SU-DHL-6 (cell line): ENCODE results near the gene SRRM3.

Source experiments
- H2AFZ ChIP-seq: fragments of 200-600 bp; sonication (generic); 2 replicates; pipeline ENCODE4 v1.6.1; 2014; ENCODE audit warnings: low read depth, mild to moderate bottlenecking, moderate library complexity, mixed read lengths, antibody characterized with exemption, low read length; ENCODE audit not compliant: severe bottlenecking
- H3F3A ChIP-seq: fragments of 200-600 bp; shearing (Covaris generic); 2 replicates; pipeline ENCODE4 v1.6.0; 2016; ENCODE audit warnings: antibody characterized with exemption, mild to moderate bottlenecking; ENCODE audit not compliant: insufficient read depth
- H3K27ac ChIP-seq: fragments of 200-600 bp; sonication (generic); 2 replicates; pipeline ENCODE4 v1.5.1; 2016; ENCODE audit warnings: low read depth, mild to moderate bottlenecking, low read length, moderate library complexity, mixed read lengths
- H3K27me3 ChIP-seq: fragments of 200-600 bp; sonication (generic), shearing (Covaris generic); 2 replicates; pipeline ENCODE4 v1.6.0; 2014; ENCODE audit warnings: mild to moderate bottlenecking, low read length
- H3K36me3 ChIP-seq: fragments of 200-600 bp; sonication (generic); 2 replicates; pipeline ENCODE4 v1.6.1; 2014; ENCODE audit warnings: mild to moderate bottlenecking, low read length, mixed read lengths
- H3K4me2 ChIP-seq: fragments of 300-600, 200-600 bp; shearing (Covaris generic), sonication (generic); 2 replicates; pipeline ENCODE4 v1.6.0; 2014; ENCODE audit warnings: low read length, low read depth, mild to moderate bottlenecking; ENCODE audit not compliant: poor library complexity, severe bottlenecking
- H3K4me3 ChIP-seq: fragments of 200-600 bp; sonication (generic); 2 replicates; pipeline ENCODE4 v1.5.1; 2014; ENCODE audit warnings: antibody characterized with exemption, low read length, mild to moderate bottlenecking, mixed read lengths; ENCODE audit not compliant: insufficient read depth, poor library complexity, severe bottlenecking
- H3K79me2 ChIP-seq: fragments of 200-600 bp; sonication (generic); 2 replicates; pipeline ENCODE4 v1.6.1; 2014; ENCODE audit warnings: mild to moderate bottlenecking, low read length, moderate library complexity; ENCODE audit not compliant: insufficient read depth
- H3K9ac ChIP-seq: fragments of 200-600 bp; sonication (generic); 2 replicates; pipeline ENCODE4 v1.7.0; 2014; ENCODE audit warnings: mild to moderate bottlenecking, low read length
- H3K9me2 ChIP-seq: fragments of 200-600 bp; sonication (generic); replicated peaks from 2 replicates; pipeline ENCODE4 v1.6.1; 2014; ENCODE audit warnings: low read length; ENCODE audit not compliant: insufficient read depth
- H3K9me3 ChIP-seq: fragments of 200-600 bp; sonication (generic); 2 replicates; pipeline ENCODE4 v1.6.1; 2014; ENCODE audit warnings: low read length, mixed read lengths; ENCODE audit not compliant: insufficient read depth
- H4K20me1 ChIP-seq: fragments of 200-600 bp; sonication (generic); 2 replicates; pipeline ENCODE4 v1.6.1; 2014; ENCODE audit warnings: low read depth, mild to moderate bottlenecking, antibody characterized with exemption, low read length, moderate library complexity, mixed read lengths
- EZH2phosphoT487 ChIP-seq: fragments of 200-600 bp; sonication (generic), shearing (Covaris generic); conservative IDR thresholded peaks from 2 replicates; pipeline ENCODE4 v1.6.1; 2018; ENCODE audit warnings: mild to moderate bottlenecking, antibody characterized with exemption, low read length, moderate library complexity, mixed read lengths
- TF ChIP-seq, protein P1 (sequence below): fragments of 200-600 bp; sonication (generic); IDR thresholded peaks from one replicate; pipeline ENCODE4 v1.5.1; 2017; ENCODE audit warnings: antibody characterized with exemption, mild to moderate bottlenecking, low read length, moderate library complexity; ENCODE audit not compliant: insufficient read depth, poor library complexity, severe bottlenecking

Gene SRRM3

DNA sequence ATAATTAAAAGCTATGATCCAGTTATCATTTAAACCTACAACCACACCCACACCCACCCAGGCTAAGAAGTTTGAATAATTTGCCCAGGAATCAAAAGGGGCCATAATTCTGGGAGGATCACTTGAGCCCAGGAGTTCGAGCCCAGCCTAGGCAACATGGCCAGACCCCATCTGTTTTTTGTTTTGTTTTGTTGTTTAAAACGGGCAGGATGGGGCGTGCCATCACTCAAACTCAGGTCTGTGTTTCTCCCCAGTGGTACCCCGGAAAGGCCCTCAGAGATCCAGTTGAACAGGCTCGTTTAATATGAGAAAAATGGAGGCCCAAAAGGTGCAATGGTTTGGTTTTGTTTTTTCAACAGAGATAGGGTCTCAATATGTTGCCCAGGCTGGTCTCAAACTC lies 124.1 kb downstream of the SRRM3 start:
- Histone ChIP-seq H3K4me3 (no peak overlapping the region), H3K4me2 (no peak overlapping the region), H3K27me3 (no peaks in the 10 kb centered on the region), H3K9me2 (no peaks in the 10 kb centered on the region), H2AFZ (no peak overlapping the region), H3K79me2 (peaks cover 53% of the 10 kb centered on the region), H3K9ac (no peak overlapping the region), H3K9me3 (no peaks in the 10 kb centered on the region), H4K20me1 (peaks cover 28% of the 10 kb centered on the region), H3K27ac (no peak overlapping the region), H3F3A (peaks cover 17% of the 10 kb centered on the region), H3K36me3 (peaks cover 29% of the 10 kb centered on the region)
- TF ChIP-seq EZH2phosphoT487: no peak
- TF ChIP-seq, protein P1, sequence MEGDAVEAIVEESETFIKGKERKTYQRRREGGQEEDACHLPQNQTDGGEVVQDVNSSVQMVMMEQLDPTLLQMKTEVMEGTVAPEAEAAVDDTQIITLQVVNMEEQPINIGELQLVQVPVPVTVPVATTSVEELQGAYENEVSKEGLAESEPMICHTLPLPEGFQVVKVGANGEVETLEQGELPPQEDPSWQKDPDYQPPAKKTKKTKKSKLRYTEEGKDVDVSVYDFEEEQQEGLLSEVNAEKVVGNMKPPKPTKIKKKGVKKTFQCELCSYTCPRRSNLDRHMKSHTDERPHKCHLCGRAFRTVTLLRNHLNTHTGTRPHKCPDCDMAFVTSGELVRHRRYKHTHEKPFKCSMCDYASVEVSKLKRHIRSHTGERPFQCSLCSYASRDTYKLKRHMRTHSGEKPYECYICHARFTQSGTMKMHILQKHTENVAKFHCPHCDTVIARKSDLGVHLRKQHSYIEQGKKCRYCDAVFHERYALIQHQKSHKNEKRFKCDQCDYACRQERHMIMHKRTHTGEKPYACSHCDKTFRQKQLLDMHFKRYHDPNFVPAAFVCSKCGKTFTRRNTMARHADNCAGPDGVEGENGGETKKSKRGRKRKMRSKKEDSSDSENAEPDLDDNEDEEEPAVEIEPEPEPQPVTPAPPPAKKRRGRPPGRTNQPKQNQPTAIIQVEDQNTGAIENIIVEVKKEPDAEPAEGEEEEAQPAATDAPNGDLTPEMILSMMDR: no peak

DNA sequence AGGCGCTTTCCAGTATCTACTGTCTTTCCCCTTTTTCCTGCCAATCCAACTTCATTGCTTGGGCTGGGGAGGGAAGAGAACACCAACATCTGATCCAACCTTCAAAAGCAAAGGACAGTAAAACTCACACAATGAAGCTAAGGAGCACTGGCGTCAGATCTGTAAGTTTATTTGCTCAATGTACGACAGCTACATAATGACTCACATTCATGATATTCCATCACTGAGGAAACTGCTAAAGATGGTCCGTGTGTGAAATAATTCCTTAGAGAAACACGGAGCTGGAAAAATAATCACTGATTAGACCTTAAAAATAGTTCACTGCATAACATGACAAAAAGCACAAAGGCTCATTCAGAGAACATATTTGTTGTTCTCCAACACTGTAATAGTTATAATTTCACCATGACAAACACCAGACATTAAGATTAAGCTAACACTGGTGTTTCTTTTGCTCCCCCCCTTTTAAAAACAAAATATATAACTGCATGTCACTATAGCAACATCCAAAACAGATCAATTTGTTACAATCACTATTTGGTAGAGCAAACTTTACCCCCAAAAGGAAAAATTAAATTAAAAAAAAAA lies 125.0 kb downstream of the SRRM3 start:
- no peak overlapping the region for H3K4me3 ChIP-seq
- H3K9me3 ChIP-seq: no peaks in the 10 kb centered on the region
- H3K9ac ChIP-seq: no peak overlapping the region
- no peak overlapping the region for H3K27ac ChIP-seq
- H3K4me2 ChIP-seq: no peak overlapping the region
- no peaks in the 10 kb centered on the region for H3K27me3 ChIP-seq
- H3K9me2 ChIP-seq: no peaks in the 10 kb centered on the region
- H3F3A ChIP-seq: peaks cover 11% of the 10 kb centered on the region
- peaks cover 33% of the 10 kb centered on the region for H3K36me3 ChIP-seq
- H3K79me2 ChIP-seq: peaks cover 62% of the 10 kb centered on the region
- H4K20me1 ChIP-seq: peaks cover 35% of the 10 kb centered on the region
- TF ChIP-seq, protein P1: no peak
- TF ChIP-seq EZH2phosphoT487: no peak
- no peak overlapping the region for H2AFZ ChIP-seq

DNA sequence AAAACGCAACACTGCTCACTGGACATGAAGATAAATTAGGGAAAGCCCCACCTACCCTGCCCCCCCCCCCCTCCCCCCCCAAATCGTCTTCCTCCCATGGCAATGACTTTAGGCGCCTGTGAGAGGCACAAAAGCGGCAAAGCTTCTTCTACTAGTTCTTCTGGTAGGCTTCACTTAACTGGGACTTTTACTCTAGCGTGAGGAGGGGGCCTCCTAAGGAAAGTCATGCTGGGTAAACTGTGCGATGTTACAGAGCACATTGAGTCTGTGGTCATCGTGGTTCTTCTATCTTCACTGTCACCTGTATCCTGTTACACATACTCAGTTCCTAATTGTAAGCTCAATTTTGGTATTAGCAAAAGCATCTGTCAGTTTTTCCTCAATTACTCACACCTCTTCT lies 125.9 kb downstream of the SRRM3 start:
- peaks cover 71% of the 10 kb centered on the region for H3K79me2 ChIP-seq
- no peak overlapping the region for H2AFZ ChIP-seq
- H4K20me1 ChIP-seq: peaks cover 42% of the 10 kb centered on the region
- no peak overlapping the region for H3K27ac ChIP-seq
- no peak overlapping the region for H3K4me2 ChIP-seq
- H3K4me3 ChIP-seq: no peak overlapping the region
- H3K36me3 ChIP-seq: peaks cover 33% of the 10 kb centered on the region
- no peak for TF ChIP-seq EZH2phosphoT487
- TF ChIP-seq, protein P1: no peak
- H3K9ac ChIP-seq: no peak overlapping the region
- peaks cover 5% of the 10 kb centered on the region; the same call in 1 of the 2 replicates for H3F3A ChIP-seq
- H3K9me3 ChIP-seq: no peaks in the 10 kb centered on the region
- H3K9me2 ChIP-seq: no peaks in the 10 kb centered on the region
- H3K27me3 ChIP-seq: no peaks in the 10 kb centered on the region
